Parathyroid adenoma (tissue), 2 donors: ENCODE results near the gene PKD1L1.

Experiments
- H2AFZ ChIP-seq: fragments of 300-600 bp; sonication (generic); one replicate; pipeline ENCODE4 v1.7.0; 2017; ENCODE audit warnings: antibody characterized with exemption, mild to moderate bottlenecking
- H3K27ac ChIP-seq: fragments of 300-600 bp; sonication (generic); one replicate; pipeline ENCODE4 v1.7.0; 2017
- H3K27me3 ChIP-seq: fragments of 300-600 bp; sonication (generic); one replicate; pipeline ENCODE4 v1.7.0; 2017; ENCODE audit warnings: low read length; ENCODE audit not compliant: control insufficient read depth, insufficient read depth
- H3K36me3 ChIP-seq: fragments of 300-600 bp; sonication (generic); one replicate; pipeline ENCODE4 v1.7.0; 2017; ENCODE audit warnings: low read length; ENCODE audit not compliant: control insufficient read depth, insufficient read depth
- H3K4me1 ChIP-seq: fragments of 300-600 bp; sonication (generic); one replicate; pipeline ENCODE4 v1.7.0; 2017; ENCODE audit warnings: control low read depth
- H3K4me2 ChIP-seq: fragments of 300-600 bp; sonication (generic); one replicate; pipeline ENCODE4 v1.7.0; 2017; ENCODE audit warnings: low read length
- H3K4me3 ChIP-seq: fragments of 300-600 bp; sonication (generic); one replicate; pipeline ENCODE4 v1.7.0; 2017; ENCODE audit warnings: low read depth, low read length
- H3K79me2 ChIP-seq: fragments of 300-600 bp; sonication (generic); one replicate; pipeline ENCODE4 v1.7.0; 2017; ENCODE audit warnings: control low read depth
- H3K9ac ChIP-seq: fragments of 300-600 bp; sonication (generic); one replicate; pipeline ENCODE4 v1.7.0; 2017; ENCODE audit warnings: mild to moderate bottlenecking
- H3K9me3 ChIP-seq: fragments of 300-600 bp; sonication (generic); one replicate; pipeline ENCODE4 v1.7.0; 2017; ENCODE audit warnings: low read length; ENCODE audit not compliant: control insufficient read depth
- CTCF ChIP-seq: fragments of 300-600 bp; sonication (generic); IDR thresholded peaks from one replicate; pipeline ENCODE4 v1.7.0; 2017; ENCODE audit warnings: antibody characterized with exemption, mild to moderate bottlenecking
- donor health status: primary hyperparathyroidism.

Gene PKD1L1

GRCh38 chr7:47979832-47980181 is 31.5 kb upstream of the PKD1L1 start:
- H3K27ac ChIP-seq, result peak overlapping the region; percentile 85
- H3K4me3 ChIP-seq, result peak overlapping the region; percentile 61
- no peak overlapping the region for H3K9ac ChIP-seq
- peak overlapping the region; percentile 58 for H3K4me2 ChIP-seq
- no peak for TF ChIP-seq CTCF
- H3K9me3 ChIP-seq, result no peaks in the 10 kb centered on the region
- no peaks in the 10 kb centered on the region for H3K27me3 ChIP-seq
- H3K4me1 ChIP-seq, result peaks cover 8% of the 10 kb centered on the region
- H3K79me2 ChIP-seq, result no peaks in the 10 kb centered on the region
- no peaks in the 10 kb centered on the region for H3K36me3 ChIP-seq
- H2AFZ ChIP-seq, result peak overlapping the region; percentile 89

GRCh38 chr7:47979145-47979831 is 31.0 kb upstream of the PKD1L1 start, which contains the start of gene HUS1:
Gene HUS1 (minus strand): TSS chr7:47979615. CDS start chr7:47979519, 96 bp downstream.
- Histone ChIP-seq H3K4me3 (peak within 1 kb of the TSS; percentile 61), H3K4me2 (peak within 1 kb of the TSS; percentile 74), H3K9ac (peak within 1 kb of the TSS; percentile 79), H3K36me3 (no peaks in the 10 kb centered on the region), H3K79me2 (no peaks in the 10 kb centered on the region), H2AFZ (peak within 1 kb of the TSS; percentile 89), H3K27ac (peak within 1 kb of the TSS; percentile 85), H3K27me3 (no peaks in the 10 kb centered on the region), H3K9me3 (no peaks in the 10 kb centered on the region), H3K4me1 (peaks cover 8% of the 10 kb centered on the region)
- TF ChIP-seq CTCF, result no peak

DNA sequence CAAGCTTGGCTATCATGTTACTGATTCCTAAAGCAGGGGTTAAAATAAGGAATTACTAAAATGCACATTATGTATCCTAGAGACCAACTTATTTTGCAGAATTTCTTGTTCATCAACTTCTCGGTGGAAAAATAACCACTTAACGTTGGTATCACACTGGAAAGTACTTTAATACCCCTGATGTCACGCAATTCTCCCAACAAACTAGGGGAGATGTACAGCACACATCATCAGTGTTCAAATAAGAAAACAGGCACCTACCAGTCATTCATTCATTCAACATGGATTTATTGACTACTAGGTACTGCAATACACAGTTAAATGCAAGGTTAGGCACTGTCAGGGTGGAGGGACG is 30.5 kb upstream of the PKD1L1 start:
- TF ChIP-seq CTCF, result no peak
- H2AFZ ChIP-seq, result peak overlapping the region; percentile 89
- peak overlapping the region; percentile 85 for H3K27ac ChIP-seq
- no peaks in the 10 kb centered on the region for H3K27me3 ChIP-seq
- H3K9me3 ChIP-seq, result no peaks in the 10 kb centered on the region
- no peaks in the 10 kb centered on the region for H3K79me2 ChIP-seq
- H3K4me3 ChIP-seq, result peak overlapping the region; percentile 61
- peak overlapping the region; percentile 74 for H3K4me2 ChIP-seq
- H3K9ac ChIP-seq, result peak overlapping the region; percentile 79
- peaks cover 8% of the 10 kb centered on the region for H3K4me1 ChIP-seq
- H3K36me3 ChIP-seq, result no peaks in the 10 kb centered on the region

DNA sequence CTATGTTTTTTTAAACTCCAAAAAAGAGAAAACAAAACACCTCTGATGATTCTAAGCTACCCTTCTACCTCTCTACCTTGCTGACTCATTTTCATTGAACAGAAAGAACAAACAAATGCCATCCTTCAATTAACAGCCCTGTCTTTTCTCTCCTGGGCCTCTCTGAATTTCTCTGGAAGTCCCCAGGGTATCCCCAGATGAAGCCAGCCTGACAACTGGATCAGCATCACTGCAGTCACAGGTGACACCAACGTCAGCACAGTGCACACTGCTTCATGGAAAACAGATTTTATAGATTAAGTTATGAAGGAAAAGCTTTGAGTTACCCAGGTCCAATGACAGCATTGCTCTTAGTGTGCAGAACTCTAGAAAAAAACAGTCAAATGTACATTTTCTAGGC is 25.5 kb upstream of the PKD1L1 start:
- Histone ChIP-seq H3K4me1 (peaks cover 8% of the 10 kb centered on the region), H3K36me3 (no peaks in the 10 kb centered on the region), H2AFZ (no peak overlapping the region), H3K9ac (no peak overlapping the region), H3K27me3 (no peaks in the 10 kb centered on the region), H3K9me3 (no peaks in the 10 kb centered on the region), H3K4me2 (no peak overlapping the region), H3K4me3 (no peak overlapping the region), H3K27ac (no peak overlapping the region), H3K79me2 (no peaks in the 10 kb centered on the region)
- no peak for TF ChIP-seq CTCF

DNA sequence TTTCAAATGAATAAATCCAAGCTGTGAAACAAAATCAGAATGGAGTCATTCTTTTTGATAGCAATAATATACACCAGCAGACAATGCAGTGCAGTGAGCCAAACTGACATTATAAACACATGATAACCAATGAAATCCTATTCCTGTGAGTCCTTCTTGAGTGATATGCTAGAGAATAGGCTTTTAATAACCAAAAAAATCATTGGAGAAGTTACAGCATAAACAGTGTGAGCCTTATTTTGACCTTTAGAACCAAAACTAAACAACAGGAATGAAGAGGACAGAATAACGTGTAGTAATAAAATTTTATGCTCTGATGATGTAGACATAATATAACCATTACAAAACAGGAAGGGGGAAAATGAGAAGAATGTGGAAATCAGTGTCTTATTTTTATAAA is 22.5 kb upstream of the PKD1L1 start:
- no peak for TF ChIP-seq CTCF
- H3K79me2 ChIP-seq, result no peaks in the 10 kb centered on the region
- no peaks in the 10 kb centered on the region for H3K36me3 ChIP-seq
- no peak overlapping the region for H3K4me3 ChIP-seq
- no peak overlapping the region for H3K27ac ChIP-seq
- H3K4me1 ChIP-seq, result no peaks in the 10 kb centered on the region
- no peak overlapping the region for H2AFZ ChIP-seq
- no peaks in the 10 kb centered on the region for H3K9me3 ChIP-seq
- no peak overlapping the region for H3K4me2 ChIP-seq
- H3K27me3 ChIP-seq, result no peaks in the 10 kb centered on the region
- no peak overlapping the region for H3K9ac ChIP-seq
